OCI-LY1 (cell line): ENCODE measurements around the gene LMF1.

ENCODE experiments used
- H2AFZ ChIP-seq: fragments of 200-600 bp; sonication (generic), shearing (Covaris generic); 2 replicates; pipeline ENCODE4 v1.6.0; 2014; ENCODE audit warnings: antibody characterized with exemption, mild to moderate bottlenecking, low read length
- H3F3A ChIP-seq: fragments of 200-600 bp; sonication (generic), shearing (Covaris generic); 2 replicates; pipeline ENCODE4 v1.6.0; 2014; ENCODE audit warnings: mild to moderate bottlenecking, antibody characterized with exemption, low read length, moderate library complexity; ENCODE audit not compliant: insufficient read depth
- H3K27ac ChIP-seq: fragments of 200-600 bp; sonication (generic); 2 replicates; pipeline ENCODE4 v1.5.1; 2014; ENCODE audit warnings: low read length, mixed run types, mild to moderate bottlenecking, low read depth; ENCODE audit not compliant: poor library complexity, severe bottlenecking
- H3K27me3 ChIP-seq: fragments of 200-600 bp; sonication (generic); 2 replicates; pipeline ENCODE4 v1.6.0; 2014; ENCODE audit warnings: antibody characterized with exemption, mild to moderate bottlenecking, low read length, moderate library complexity; ENCODE audit not compliant: insufficient read depth
- H3K36me3 ChIP-seq: fragments of 200-600 bp; sonication (generic); 2 replicates; pipeline ENCODE4 v1.6.1; 2014; ENCODE audit warnings: mild to moderate bottlenecking, antibody characterized with exemption, low read length, moderate library complexity, mixed read lengths; ENCODE audit not compliant: insufficient read depth
- H3K4me1 ChIP-seq: fragments of 200-600 bp; sonication (generic); 2 replicates; pipeline ENCODE4 v1.5.1; 2014; ENCODE audit warnings: mild to moderate bottlenecking, low read length, moderate library complexity; ENCODE audit not compliant: insufficient read depth, severe bottlenecking
- H3K4me2 ChIP-seq: fragments of 200-600 bp; sonication (generic), shearing (Covaris generic); 2 replicates; pipeline ENCODE4 v1.6.1; 2014; ENCODE audit warnings: low read length
- H3K4me3 ChIP-seq: fragments of 200-600 bp; sonication (generic); 2 replicates; pipeline ENCODE4 v1.5.1; 2014; ENCODE audit warnings: low read length, low read depth, mild to moderate bottlenecking, mixed read lengths; ENCODE audit not compliant: poor library complexity, severe bottlenecking
- H3K79me2 ChIP-seq: fragments of 200-600 bp; shearing (Covaris generic); 2 replicates; pipeline ENCODE4 v1.6.1; 2016; ENCODE audit warnings: mixed run types, low read length, mixed read lengths; ENCODE audit not compliant: insufficient read depth
- H3K9ac ChIP-seq: fragments of 200-600 bp; sonication (generic), shearing (Covaris generic); 2 replicates; pipeline ENCODE4 v1.6.1; 2014; ENCODE audit warnings: mild to moderate bottlenecking, low read length, mixed read lengths
- H3K9me2 ChIP-seq: fragments of 200-600 bp; sonication (generic), shearing (Covaris generic); 2 replicates; pipeline ENCODE4 v1.6.1; 2014; ENCODE audit warnings: low read depth, mild to moderate bottlenecking, low read length, mixed read lengths
- H3K9me3 ChIP-seq: fragments of 200-600 bp; shearing (Covaris generic); 2 replicates; pipeline ENCODE4 v1.6.1; 2014; ENCODE audit warnings: low read length, mixed read lengths
- H4K20me1 ChIP-seq: fragments of 200-600 bp; sonication (generic), shearing (Covaris generic); 2 replicates; pipeline ENCODE4 v1.6.0; 2016; ENCODE audit warnings: mild to moderate bottlenecking, low read length; ENCODE audit not compliant: insufficient read depth
- EZH2 ChIP-seq: fragments of 200-600 bp; sonication (generic), shearing (Covaris generic); IDR thresholded peaks from 2 replicates; pipeline ENCODE4 v1.8.0; 2017; ENCODE audit warnings: borderline replicate concordance, mixed run types, mild to moderate bottlenecking, antibody characterized with exemption, low read length, moderate library complexity, mixed read lengths
- TF ChIP-seq, protein P1 (sequence below): fragments of 200-600 bp; sonication (generic), shearing (Covaris generic); IDR thresholded peaks from 2 replicates; pipeline ENCODE4 v1.5.1; 2017; ENCODE audit warnings: mild to moderate bottlenecking, antibody characterized with exemption, low read length, moderate library complexity, mixed read lengths

The LMF1 gene

GRCh38 chr16:981695-982144 lies 10.9 kb upstream of the LMF1 start, which contains the start of gene SOX8:
TSS of gene SOX8 (plus strand) at chr16:981770. CDS start at chr16:981923, 153 bp downstream.
- Histone ChIP-seq H4K20me1 (no peaks in the 10 kb centered on the region), H3K4me2 (peak within 1 kb of the TSS; percentile 23; the same call in 1 of the 2 replicates), H3K79me2 (no peaks in the 10 kb centered on the region), H3K9me2 (no peaks in the 10 kb centered on the region), H3K4me1 (no peaks in the 10 kb centered on the region), H3F3A (no peaks in the 10 kb centered on the region), H3K9ac (no peak within 1 kb of the TSS), H3K27ac (no peak within 1 kb of the TSS), H3K36me3 (no peaks in the 10 kb centered on the region), H3K27me3 (no peaks in the 10 kb centered on the region), H2AFZ (no peak within 1 kb of the TSS), H3K9me3 (no peaks in the 10 kb centered on the region), H3K4me3 (peak within 1 kb of the TSS; percentile 29)
- TF ChIP-seq, protein P1, sequence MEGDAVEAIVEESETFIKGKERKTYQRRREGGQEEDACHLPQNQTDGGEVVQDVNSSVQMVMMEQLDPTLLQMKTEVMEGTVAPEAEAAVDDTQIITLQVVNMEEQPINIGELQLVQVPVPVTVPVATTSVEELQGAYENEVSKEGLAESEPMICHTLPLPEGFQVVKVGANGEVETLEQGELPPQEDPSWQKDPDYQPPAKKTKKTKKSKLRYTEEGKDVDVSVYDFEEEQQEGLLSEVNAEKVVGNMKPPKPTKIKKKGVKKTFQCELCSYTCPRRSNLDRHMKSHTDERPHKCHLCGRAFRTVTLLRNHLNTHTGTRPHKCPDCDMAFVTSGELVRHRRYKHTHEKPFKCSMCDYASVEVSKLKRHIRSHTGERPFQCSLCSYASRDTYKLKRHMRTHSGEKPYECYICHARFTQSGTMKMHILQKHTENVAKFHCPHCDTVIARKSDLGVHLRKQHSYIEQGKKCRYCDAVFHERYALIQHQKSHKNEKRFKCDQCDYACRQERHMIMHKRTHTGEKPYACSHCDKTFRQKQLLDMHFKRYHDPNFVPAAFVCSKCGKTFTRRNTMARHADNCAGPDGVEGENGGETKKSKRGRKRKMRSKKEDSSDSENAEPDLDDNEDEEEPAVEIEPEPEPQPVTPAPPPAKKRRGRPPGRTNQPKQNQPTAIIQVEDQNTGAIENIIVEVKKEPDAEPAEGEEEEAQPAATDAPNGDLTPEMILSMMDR: no peak
- TF ChIP-seq EZH2: no peak

- TF ChIP-seq EZH2: no peak
- TF ChIP-seq, protein P1: no peak
- Histone ChIP-seq H3K9me3 (no peaks in the 10 kb centered on the region), H3K9ac (no peak overlapping the region), H3K9me2 (no peaks in the 10 kb centered on the region), H2AFZ (no peak overlapping the region), H3F3A (no peaks in the 10 kb centered on the region), H3K4me2 (no peak overlapping the region), H3K36me3 (no peaks in the 10 kb centered on the region), H3K27ac (no peak overlapping the region), H3K4me1 (no peaks in the 10 kb centered on the region), H3K4me3 (no peak overlapping the region), H4K20me1 (no peaks in the 10 kb centered on the region), H3K79me2 (no peaks in the 10 kb centered on the region), H3K27me3 (0 out of 2 replicates have a peak, but pooled peaks cover 3% of the 10 kb centered on the region)
These were observed 9.7 kb upstream of the LMF1 start for GRCh38 chr16:980595-980854.

DNA sequence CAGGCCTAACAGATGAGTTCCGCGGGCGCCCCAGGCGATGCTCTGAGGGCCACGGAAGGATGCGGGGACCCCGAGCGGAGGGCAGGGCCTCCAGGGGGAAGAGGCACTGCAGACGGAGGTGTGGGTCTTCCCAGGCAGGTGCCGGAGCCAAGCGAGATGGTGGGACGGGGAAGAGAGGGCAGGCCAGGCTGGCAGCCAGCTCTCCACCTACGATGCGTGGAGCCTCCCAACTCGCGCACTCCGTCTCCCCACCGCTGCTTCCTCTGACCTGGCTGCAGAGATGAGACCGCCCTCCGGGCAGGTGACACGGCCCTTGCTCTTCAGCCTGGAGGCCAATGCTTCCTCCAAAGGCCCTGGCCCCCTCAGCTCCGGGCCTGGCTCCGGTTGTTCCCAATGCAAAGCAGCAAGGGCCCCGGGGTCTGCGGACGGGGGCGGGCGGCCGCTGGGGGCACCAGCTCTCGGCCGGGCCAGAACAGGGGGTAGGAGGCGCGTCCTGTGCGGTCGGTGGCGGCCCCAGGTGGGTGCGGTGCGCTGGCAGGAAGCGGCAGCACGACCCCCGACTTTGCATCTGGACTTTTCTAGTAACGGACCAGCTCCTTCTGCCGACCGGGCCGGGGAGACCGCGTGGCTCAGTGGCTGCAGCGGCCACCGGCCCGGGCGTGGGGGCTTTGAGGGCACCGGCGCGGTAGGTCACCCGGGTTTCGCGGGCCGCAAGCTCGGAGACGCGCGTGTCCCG lies 9.2 kb upstream of the LMF1 start:
- no peak overlapping the region for H3K4me3 ChIP-seq
- H3K4me2 ChIP-seq: no peak overlapping the region
- no peak overlapping the region for H3K27ac ChIP-seq
- no peak overlapping the region for H3K9ac ChIP-seq
- H2AFZ ChIP-seq: no peak overlapping the region
- H3K27me3 ChIP-seq: 0 out of 2 replicates have a peak, but pooled peaks cover 4% of the 10 kb centered on the region
- TF ChIP-seq, protein P1: no peak
- no peak for TF ChIP-seq EZH2
- no peaks in the 10 kb centered on the region for H3F3A ChIP-seq
- no peaks in the 10 kb centered on the region for H3K9me2 ChIP-seq
- no peaks in the 10 kb centered on the region for H3K4me1 ChIP-seq
- no peaks in the 10 kb centered on the region for H3K79me2 ChIP-seq
- H3K36me3 ChIP-seq: no peaks in the 10 kb centered on the region
- no peaks in the 10 kb centered on the region for H4K20me1 ChIP-seq
- no peaks in the 10 kb centered on the region for H3K9me3 ChIP-seq
